SU-DHL-6 (cell line): Measurements from ENCODE around the gene SGCE.

Experiments used
- EZH2phosphoT487 ChIP-seq: fragments of 200-600 bp; sonication (generic), shearing (Covaris generic); conservative IDR thresholded peaks from 2 replicates; pipeline ENCODE4 v1.6.1; 2018; ENCODE audit warnings: mild to moderate bottlenecking, antibody characterized with exemption, low read length, moderate library complexity, mixed read lengths
- TF ChIP-seq, protein P1 (sequence below): fragments of 200-600 bp; sonication (generic); IDR thresholded peaks from one replicate; pipeline ENCODE4 v1.5.1; 2017; ENCODE audit warnings: antibody characterized with exemption, mild to moderate bottlenecking, low read length, moderate library complexity; ENCODE audit not compliant: insufficient read depth, poor library complexity, severe bottlenecking

DNA sequence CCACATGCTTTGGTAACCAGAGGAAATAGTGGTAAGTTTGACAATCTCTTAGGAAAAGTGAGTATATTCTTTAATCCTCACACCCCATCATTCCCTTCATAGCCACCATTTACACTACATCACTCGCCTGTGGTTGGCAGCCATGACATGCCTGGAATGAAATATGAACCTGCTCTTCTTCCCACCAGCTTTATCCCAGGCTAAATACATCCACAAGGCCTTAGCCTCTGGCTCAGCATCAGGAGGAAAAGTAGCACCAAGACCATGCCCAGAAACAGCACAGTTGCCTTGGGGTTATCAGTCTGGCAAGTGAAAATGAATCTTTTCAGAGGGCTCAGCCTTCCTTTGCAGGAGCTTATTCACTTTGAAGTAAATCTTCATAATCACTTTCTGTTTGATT is 40.3 kb downstream of the SGCE start:
- TF ChIP-seq, protein P1, sequence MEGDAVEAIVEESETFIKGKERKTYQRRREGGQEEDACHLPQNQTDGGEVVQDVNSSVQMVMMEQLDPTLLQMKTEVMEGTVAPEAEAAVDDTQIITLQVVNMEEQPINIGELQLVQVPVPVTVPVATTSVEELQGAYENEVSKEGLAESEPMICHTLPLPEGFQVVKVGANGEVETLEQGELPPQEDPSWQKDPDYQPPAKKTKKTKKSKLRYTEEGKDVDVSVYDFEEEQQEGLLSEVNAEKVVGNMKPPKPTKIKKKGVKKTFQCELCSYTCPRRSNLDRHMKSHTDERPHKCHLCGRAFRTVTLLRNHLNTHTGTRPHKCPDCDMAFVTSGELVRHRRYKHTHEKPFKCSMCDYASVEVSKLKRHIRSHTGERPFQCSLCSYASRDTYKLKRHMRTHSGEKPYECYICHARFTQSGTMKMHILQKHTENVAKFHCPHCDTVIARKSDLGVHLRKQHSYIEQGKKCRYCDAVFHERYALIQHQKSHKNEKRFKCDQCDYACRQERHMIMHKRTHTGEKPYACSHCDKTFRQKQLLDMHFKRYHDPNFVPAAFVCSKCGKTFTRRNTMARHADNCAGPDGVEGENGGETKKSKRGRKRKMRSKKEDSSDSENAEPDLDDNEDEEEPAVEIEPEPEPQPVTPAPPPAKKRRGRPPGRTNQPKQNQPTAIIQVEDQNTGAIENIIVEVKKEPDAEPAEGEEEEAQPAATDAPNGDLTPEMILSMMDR: no peak
- TF ChIP-seq EZH2phosphoT487: no peak
